GM10847 (cell line): Measurements from ENCODE around the gene LAMB4.

ENCODE experiments used
- POLR2A ChIP-seq: IDR thresholded peaks from 2 replicates; pipeline ENCODE4 v1.6.1; 2011; ENCODE audit not compliant: insufficient read length; ENCODE audit errors: extremely low read depth

The LAMB4 gene

GRCh38 chr7:108054537-108054936 is 75.6 kb downstream of the LAMB4 start:
- no peak for TF ChIP-seq POLR2A

- no peak for TF ChIP-seq POLR2A
Measured at GRCh38 chr7:108053250-108053649, 76.9 kb downstream of the LAMB4 start.

- no peak for TF ChIP-seq POLR2A
Measured at GRCh38 chr7:108051454-108051853, 78.7 kb downstream of the LAMB4 start.

GRCh38 chr7:108049962-108050361 is 80.2 kb downstream of the LAMB4 start:
- TF ChIP-seq POLR2A, result no peak

- TF ChIP-seq POLR2A, result no peak
Measured at GRCh38 chr7:108048422-108048821, 81.7 kb downstream of the LAMB4 start.

GRCh38 chr7:108046952-108047506 is 83.1 kb downstream of the LAMB4 start:
- TF ChIP-seq POLR2A, result no peak

GRCh38 chr7:108045669-108046068 is 84.5 kb downstream of the LAMB4 start:
- TF ChIP-seq POLR2A, result no peak

GRCh38 chr7:108045154-108045553 is 85.0 kb downstream of the LAMB4 start:
- TF ChIP-seq POLR2A, result no peak

- no peak for TF ChIP-seq POLR2A
Measured at GRCh38 chr7:108044345-108044744, 85.8 kb downstream of the LAMB4 start.

- no peak for TF ChIP-seq POLR2A
Measured at GRCh38 chr7:108038986-108039385, 91.2 kb downstream of the LAMB4 start.

GRCh38 chr7:108037741-108038140 is 92.4 kb downstream of the LAMB4 start:
- TF ChIP-seq POLR2A, result no peak

GRCh38 chr7:108037140-108037539 is 93.0 kb downstream of the LAMB4 start:
- no peak for TF ChIP-seq POLR2A

GRCh38 chr7:108034586-108034985 is 95.6 kb downstream of the LAMB4 start:
- TF ChIP-seq POLR2A, result no peak

GRCh38 chr7:108033776-108034497 is 96.2 kb downstream of the LAMB4 start:
- TF ChIP-seq POLR2A, result no peak

- TF ChIP-seq POLR2A, result no peak
Measured at GRCh38 chr7:108030516-108030915, 99.6 kb downstream of the LAMB4 start.

GRCh38 chr7:108029034-108029433 is 101.1 kb downstream of the LAMB4 start:
- no peak for TF ChIP-seq POLR2A

GRCh38 chr7:108028111-108028510 is 102.0 kb downstream of the LAMB4 start:
- TF ChIP-seq POLR2A, result no peak
